ENCODE results near the gene SPPL3. TPM values are rescaled to one million over a fixed set of nuclear protein-coding genes. Genes with fewer than 3 reads are reported as not detected.
A peak's percentile ranks its signal among the peaks of the same experiment; 100 is the strongest.

SPPL3 gene
- total RNA-seq, 1 donor from 2014 or later = 26.8 TPM

GRCh38 chr12:120941846-120942405, 37.8 kb upstream of the SPPL3 start:
- intact Hi-C loops (cut with micrococcal nuclease) = no loop called here
- H3K4me1 ChIP-seq = no peaks in the 10 kb centered on the region
- no peak overlapping the region for H3K4me3 ChIP-seq
- DNase-seq = no peak
- peaks cover 17% of the 10 kb centered on the region for H3K27me3 ChIP-seq (ENCODE audit: low read depth)
- no peak overlapping the region for H3K27ac ChIP-seq (replicated peaks)
- H3K9me3 ChIP-seq (replicated peaks) = no peaks in the 10 kb centered on the region
- TF ChIP-seq, protein P1, sequence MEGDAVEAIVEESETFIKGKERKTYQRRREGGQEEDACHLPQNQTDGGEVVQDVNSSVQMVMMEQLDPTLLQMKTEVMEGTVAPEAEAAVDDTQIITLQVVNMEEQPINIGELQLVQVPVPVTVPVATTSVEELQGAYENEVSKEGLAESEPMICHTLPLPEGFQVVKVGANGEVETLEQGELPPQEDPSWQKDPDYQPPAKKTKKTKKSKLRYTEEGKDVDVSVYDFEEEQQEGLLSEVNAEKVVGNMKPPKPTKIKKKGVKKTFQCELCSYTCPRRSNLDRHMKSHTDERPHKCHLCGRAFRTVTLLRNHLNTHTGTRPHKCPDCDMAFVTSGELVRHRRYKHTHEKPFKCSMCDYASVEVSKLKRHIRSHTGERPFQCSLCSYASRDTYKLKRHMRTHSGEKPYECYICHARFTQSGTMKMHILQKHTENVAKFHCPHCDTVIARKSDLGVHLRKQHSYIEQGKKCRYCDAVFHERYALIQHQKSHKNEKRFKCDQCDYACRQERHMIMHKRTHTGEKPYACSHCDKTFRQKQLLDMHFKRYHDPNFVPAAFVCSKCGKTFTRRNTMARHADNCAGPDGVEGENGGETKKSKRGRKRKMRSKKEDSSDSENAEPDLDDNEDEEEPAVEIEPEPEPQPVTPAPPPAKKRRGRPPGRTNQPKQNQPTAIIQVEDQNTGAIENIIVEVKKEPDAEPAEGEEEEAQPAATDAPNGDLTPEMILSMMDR (IDR thresholded peaks at IDR 0.05; ENCODE audit: borderline replicate concordance) = no peak
- no peaks in the 10 kb centered on the region for H3K36me3 ChIP-seq

- Histone ChIP-seq H3K4me3 (no peak overlapping the region), H3K27me3 (ENCODE audit: low read depth) (peaks cover 22% of the 10 kb centered on the region), H3K27ac (replicated peaks) (no peak overlapping the region), H3K9me3 (replicated peaks) (no peaks in the 10 kb centered on the region), H3K4me1 (no peaks in the 10 kb centered on the region), H3K36me3 (no peaks in the 10 kb centered on the region)
- DNase-seq = no peak
- intact Hi-C loops (cut with micrococcal nuclease) = no loop called here
- TF ChIP-seq, protein P1 (IDR thresholded peaks at IDR 0.05; ENCODE audit: borderline replicate concordance) = no peak
Observed at GRCh38 chr12:120941412-120941811, 37.3 kb upstream of the SPPL3 start.

DNA sequence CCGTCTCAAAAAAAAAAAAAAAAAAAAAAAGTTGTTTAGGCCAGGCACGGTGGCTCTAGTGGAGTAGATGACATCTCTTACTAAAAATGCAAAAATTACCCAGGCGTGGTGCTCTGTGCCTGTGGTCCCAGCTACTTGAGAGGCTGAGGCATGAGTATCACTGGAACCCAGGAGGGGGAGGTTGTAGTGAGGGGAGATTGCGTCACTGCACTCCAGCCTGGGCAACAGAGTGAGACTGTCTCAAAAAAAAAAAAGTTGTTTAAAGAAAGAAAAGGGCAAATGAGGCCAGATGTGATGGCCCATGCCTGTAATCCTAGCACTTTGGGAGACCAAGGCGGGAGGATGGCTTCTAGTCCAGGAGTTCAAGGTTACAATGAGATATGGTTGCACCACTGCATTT, 36.6 kb upstream of the SPPL3 start:
- no peaks in the 10 kb centered on the region for H3K9me3 ChIP-seq (replicated peaks)
- intact Hi-C loops (cut with micrococcal nuclease) = no loop called here
- DNase-seq = no peak
- no peaks in the 10 kb centered on the region for H3K36me3 ChIP-seq
- peaks cover 22% of the 10 kb centered on the region for H3K27me3 ChIP-seq (ENCODE audit: low read depth)
- H3K4me3 ChIP-seq = no peak overlapping the region
- no peaks in the 10 kb centered on the region for H3K4me1 ChIP-seq
- H3K27ac ChIP-seq (replicated peaks) = no peak overlapping the region
- TF ChIP-seq, protein P1 (IDR thresholded peaks at IDR 0.05; ENCODE audit: borderline replicate concordance) = no peak

DNA sequence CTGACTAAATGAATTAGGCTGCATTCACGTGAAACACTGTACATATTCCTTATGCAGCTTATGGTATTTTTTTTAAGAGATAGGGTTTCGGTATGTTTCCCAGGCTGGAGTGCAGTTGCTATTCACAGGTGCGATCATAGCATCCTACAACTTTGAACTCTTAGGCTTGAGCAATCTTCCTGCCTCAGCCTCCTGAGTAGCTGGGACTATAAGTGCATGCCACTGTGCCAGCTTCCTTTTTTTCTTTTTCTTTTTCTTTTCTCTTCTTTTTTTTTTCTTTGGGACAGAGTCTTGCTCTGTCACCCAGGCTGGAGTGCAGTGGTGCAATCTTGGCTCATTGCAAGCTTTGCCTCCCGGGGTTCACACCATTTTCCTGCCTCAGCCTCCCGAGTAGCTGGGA, 35.8 kb upstream of the SPPL3 start:
- H3K27ac ChIP-seq (replicated peaks) = no peak overlapping the region
- intact Hi-C loops (cut with micrococcal nuclease) = no loop called here

DNA sequence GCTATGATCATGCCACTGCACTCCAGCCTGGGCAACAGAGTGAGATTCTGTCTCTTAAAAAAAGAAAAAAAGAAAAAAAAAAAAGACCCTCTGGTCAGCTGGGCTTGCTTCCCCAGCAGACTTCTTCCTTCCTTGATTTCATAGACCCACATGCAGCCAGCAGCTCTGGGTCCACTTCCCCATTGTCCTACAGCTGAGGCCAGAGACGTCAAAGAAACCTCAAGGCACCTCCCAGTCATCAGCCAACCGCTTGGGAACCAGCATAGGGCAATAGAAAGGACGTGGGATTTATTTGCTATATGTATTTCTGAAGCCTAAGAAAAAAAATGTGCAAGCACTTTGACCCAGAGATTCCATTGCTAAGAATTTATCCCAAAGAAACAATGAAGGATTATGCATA, 35.4 kb upstream of the SPPL3 start:
- H3K27me3 ChIP-seq (ENCODE audit: low read depth) = peaks cover 22% of the 10 kb centered on the region
- H3K4me1 ChIP-seq = no peaks in the 10 kb centered on the region
- DNase-seq = peak; percentile 29
- intact Hi-C loops (cut with micrococcal nuclease) = no loop called here
- H3K36me3 ChIP-seq = no peaks in the 10 kb centered on the region
- no peaks in the 10 kb centered on the region for H3K9me3 ChIP-seq (replicated peaks)
- TF ChIP-seq, protein P1 (IDR thresholded peaks at IDR 0.05; ENCODE audit: borderline replicate concordance) = no peak
- no peak overlapping the region for H3K4me3 ChIP-seq
- H3K27ac ChIP-seq (replicated peaks) = no peak overlapping the region

More for the DNA sequence above, 35.8 kb upstream of the SPPL3 start:
- peaks cover 22% of the 10 kb centered on the region for H3K27me3 ChIP-seq (ENCODE audit: low read depth)
- TF ChIP-seq, protein P1 (IDR thresholded peaks at IDR 0.05; ENCODE audit: borderline replicate concordance) = no peak
- H3K36me3 ChIP-seq = no peaks in the 10 kb centered on the region
- no peaks in the 10 kb centered on the region for H3K9me3 ChIP-seq (replicated peaks)
- H3K4me3 ChIP-seq = no peak overlapping the region
- no peak for DNase-seq
- no peaks in the 10 kb centered on the region for H3K4me1 ChIP-seq

All from left ventricle myocardium inferior (tissue), 1 donor.